ENCODE results near the gene FAM13A.

- TF ChIP-seq, protein P1, sequence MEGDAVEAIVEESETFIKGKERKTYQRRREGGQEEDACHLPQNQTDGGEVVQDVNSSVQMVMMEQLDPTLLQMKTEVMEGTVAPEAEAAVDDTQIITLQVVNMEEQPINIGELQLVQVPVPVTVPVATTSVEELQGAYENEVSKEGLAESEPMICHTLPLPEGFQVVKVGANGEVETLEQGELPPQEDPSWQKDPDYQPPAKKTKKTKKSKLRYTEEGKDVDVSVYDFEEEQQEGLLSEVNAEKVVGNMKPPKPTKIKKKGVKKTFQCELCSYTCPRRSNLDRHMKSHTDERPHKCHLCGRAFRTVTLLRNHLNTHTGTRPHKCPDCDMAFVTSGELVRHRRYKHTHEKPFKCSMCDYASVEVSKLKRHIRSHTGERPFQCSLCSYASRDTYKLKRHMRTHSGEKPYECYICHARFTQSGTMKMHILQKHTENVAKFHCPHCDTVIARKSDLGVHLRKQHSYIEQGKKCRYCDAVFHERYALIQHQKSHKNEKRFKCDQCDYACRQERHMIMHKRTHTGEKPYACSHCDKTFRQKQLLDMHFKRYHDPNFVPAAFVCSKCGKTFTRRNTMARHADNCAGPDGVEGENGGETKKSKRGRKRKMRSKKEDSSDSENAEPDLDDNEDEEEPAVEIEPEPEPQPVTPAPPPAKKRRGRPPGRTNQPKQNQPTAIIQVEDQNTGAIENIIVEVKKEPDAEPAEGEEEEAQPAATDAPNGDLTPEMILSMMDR (IDR thresholded peaks at IDR 0.05; ENCODE audit: control extremely low read depth in 1 of 3, insufficient read depth in 1 of 3, low read depth in 1 of 3, low read length in 3 of 3), result no peak
- no peak for TF ChIP-seq SIN3A (conservative IDR thresholded peaks at IDR 0.05 in 1 of 2, IDR thresholded peaks at IDR 0.05 in 1 of 2; ENCODE audit: low read depth in 1 of 2, low read length in 2 of 2)
- no peak for TF ChIP-seq CBX5 (IDR thresholded peaks at IDR 0.05; ENCODE audit: low read depth, low read length)
- TF ChIP-seq RAD21 (IDR thresholded peaks at IDR 0.05 in 1 of 2, conservative IDR thresholded peaks at IDR 0.05 in 1 of 2; ENCODE audit: low read depth in 2 of 2, low read length in 2 of 2), result no peak
- TF ChIP-seq CHD1 (IDR thresholded peaks at IDR 0.05; ENCODE audit: low read depth, low read length), result no peak
Measured at GRCh38 chr4:88976775-88977035, 80.3 kb downstream of the FAM13A start.

Data from H1 (cell line).